ENCODE data around the gene NR2F2.
A peak's percentile ranks its signal among the peaks of the same experiment; 100 is the strongest.

Gene NR2F2

GRCh38 chr15:96345560-96346399 lies 15.3 kb downstream of the NR2F2 start:
- Histone ChIP-seq H3K9me3 (ENCODE audit: insufficient read depth, low read length, severe bottlenecking) (no peaks in the 10 kb centered on the region), H3K36me3 (ENCODE audit: insufficient read depth, low read length) (no peaks in the 10 kb centered on the region), H3K27me3 (ENCODE audit: insufficient read depth, low read length, poor library complexity) (peaks cover 17% of the 10 kb centered on the region), H3K27ac (ENCODE audit: low read length) (no peak overlapping the region), H3K9ac (ENCODE audit: low read depth, low read length) (no peak overlapping the region), H3K79me2 (ENCODE audit: insufficient read depth, low read length) (no peaks in the 10 kb centered on the region), H3K4me3 (ENCODE audit: low read depth in 1 of 2, low read length in 2 of 2) (no peak overlapping the region), H3K4me2 (ENCODE audit: insufficient read depth, low read length) (no peak overlapping the region), H3K4me1 (ENCODE audit: insufficient read depth, low read length) (no peaks in the 10 kb centered on the region), H4K20me1 (ENCODE audit: insufficient read depth, low read length) (no peaks in the 10 kb centered on the region), H2AFZ (ENCODE audit: low read depth, low read length) (no peak overlapping the region)
- DNase-seq (no peak), ATAC-seq (ENCODE audit: insufficient read depth, low read depth) (no peak)
- TF ChIP-seq EZH2 (IDR thresholded peaks at IDR 0.05; ENCODE audit: borderline replicate concordance, low read depth, low read length, severe bottlenecking) (no peak), CTCF (IDR thresholded peaks at IDR 0.05; ENCODE audit: borderline replicate concordance, extremely low read depth, low read length, poor library complexity, severe bottlenecking) (peak; percentile 48)

- no peaks in the 10 kb centered on the region for H3K36me3 ChIP-seq (ENCODE audit: insufficient read depth, low read length)
- no peaks in the 10 kb centered on the region for H4K20me1 ChIP-seq (ENCODE audit: insufficient read depth, low read length)
- TF ChIP-seq CTCF (IDR thresholded peaks at IDR 0.05; ENCODE audit: borderline replicate concordance, extremely low read depth, low read length, poor library complexity, severe bottlenecking): no peak
- no peak for TF ChIP-seq EZH2 (IDR thresholded peaks at IDR 0.05; ENCODE audit: borderline replicate concordance, low read depth, low read length, severe bottlenecking)
- H3K9me3 ChIP-seq (ENCODE audit: insufficient read depth, low read length, severe bottlenecking): no peaks in the 10 kb centered on the region
- no peak overlapping the region for H3K4me3 ChIP-seq (ENCODE audit: low read depth in 1 of 2, low read length in 2 of 2)
- H3K27ac ChIP-seq (ENCODE audit: low read length): no peak overlapping the region
- H3K27me3 ChIP-seq (ENCODE audit: insufficient read depth, low read length, poor library complexity): peaks cover 18% of the 10 kb centered on the region
- no peak for DNase-seq
- no peaks in the 10 kb centered on the region for H3K4me1 ChIP-seq (ENCODE audit: insufficient read depth, low read length)
- H3K9ac ChIP-seq (ENCODE audit: low read depth, low read length): no peak overlapping the region
- H2AFZ ChIP-seq (ENCODE audit: low read depth, low read length): no peak overlapping the region
- no peak overlapping the region for H3K4me2 ChIP-seq (ENCODE audit: insufficient read depth, low read length)
- ATAC-seq (ENCODE audit: insufficient read depth, low read depth): no peak
- H3K79me2 ChIP-seq (ENCODE audit: insufficient read depth, low read length): no peaks in the 10 kb centered on the region
These were observed 16.0 kb downstream of the NR2F2 start for GRCh38 chr15:96346409-96346970.

GRCh38 chr15:96347181-96348111 lies 16.9 kb downstream of the NR2F2 start:
- no peak overlapping the region for H3K9ac ChIP-seq (ENCODE audit: low read depth, low read length)
- no peak overlapping the region for H2AFZ ChIP-seq (ENCODE audit: low read depth, low read length)
- no peak overlapping the region for H3K4me2 ChIP-seq (ENCODE audit: insufficient read depth, low read length)
- no peaks in the 10 kb centered on the region for H4K20me1 ChIP-seq (ENCODE audit: insufficient read depth, low read length)
- H3K4me3 ChIP-seq (ENCODE audit: low read depth in 1 of 2, low read length in 2 of 2): no peak overlapping the region
- peaks cover 18% of the 10 kb centered on the region for H3K27me3 ChIP-seq (ENCODE audit: insufficient read depth, low read length, poor library complexity)
- ATAC-seq (ENCODE audit: insufficient read depth, low read depth): no peak
- H3K4me1 ChIP-seq (ENCODE audit: insufficient read depth, low read length): no peaks in the 10 kb centered on the region
- TF ChIP-seq EZH2 (IDR thresholded peaks at IDR 0.05; ENCODE audit: borderline replicate concordance, low read depth, low read length, severe bottlenecking) (no peak), CTCF (IDR thresholded peaks at IDR 0.05; ENCODE audit: borderline replicate concordance, extremely low read depth, low read length, poor library complexity, severe bottlenecking) (no peak)
- DNase-seq: no peak
- no peaks in the 10 kb centered on the region for H3K79me2 ChIP-seq (ENCODE audit: insufficient read depth, low read length)
- H3K27ac ChIP-seq (ENCODE audit: low read length): no peak overlapping the region
- no peaks in the 10 kb centered on the region for H3K9me3 ChIP-seq (ENCODE audit: insufficient read depth, low read length, severe bottlenecking)
- H3K36me3 ChIP-seq (ENCODE audit: insufficient read depth, low read length): no peaks in the 10 kb centered on the region

Data from DND-41 (cell line).